MM.1S (cell line): Measurements from ENCODE around the gene PSIP1.

Experiments used
- DNase-seq: peaks from one replicate; pipeline ENCODE4 v3.0.0-alpha.2; 2015
- H2AFZ ChIP-seq: fragments of 300-600 bp; sonication (generic); 2 replicates; pipeline ENCODE4 v1.6.0; 2016; ENCODE audit warnings: antibody characterized with exemption, low read length
- H3F3A ChIP-seq: fragments of 300-600 bp; sonication (generic); 2 replicates; pipeline ENCODE4 v1.6.1; 2016; ENCODE audit warnings: mild to moderate bottlenecking, antibody characterized with exemption, low read length, moderate library complexity, mixed read lengths; ENCODE audit not compliant: insufficient read depth
- H3K27ac ChIP-seq: fragments of 300-600 bp; sonication (generic); 2 replicates; pipeline ENCODE4 v1.5.1; 2016; ENCODE audit warnings: mild to moderate bottlenecking, low read length
- H3K27me3 ChIP-seq: fragments of 300-600 bp; sonication (generic); replicated peaks from 2 replicates; pipeline ENCODE4 v1.6.0; 2016; ENCODE audit warnings: low read length; ENCODE audit not compliant: insufficient read depth
- H3K36me3 ChIP-seq: fragments of 300-600 bp; sonication (generic); replicated peaks from 2 replicates; pipeline ENCODE4 v1.6.1; 2016; ENCODE audit warnings: mild to moderate bottlenecking, low read length, mixed read lengths; ENCODE audit not compliant: insufficient read depth
- H3K4me1 ChIP-seq: fragments of 300-600 bp; sonication (generic); 2 replicates; pipeline ENCODE4 v1.6.1; 2016; ENCODE audit warnings: low read length, mixed read lengths
- H3K4me2 ChIP-seq: fragments of 300-600 bp; sonication (generic); 2 replicates; pipeline ENCODE4 v1.6.0; 2016; ENCODE audit warnings: low read depth, low read length
- H3K4me3 ChIP-seq: fragments of 300-600 bp; sonication (generic); 2 replicates; pipeline ENCODE4 v1.5.1; 2016; ENCODE audit warnings: low read length, mixed read lengths
- H3K79me2 ChIP-seq: fragments of 300-600 bp; sonication (generic); 2 replicates; pipeline ENCODE4 v1.6.1; 2016; ENCODE audit warnings: mixed run types, low read length, mixed read lengths
- H3K9ac ChIP-seq: fragments of 300-600 bp; sonication (generic); 2 replicates; pipeline ENCODE4 v1.6.1; 2016; ENCODE audit warnings: low read length, mixed read lengths
- H3K9me2 ChIP-seq: fragments of 300-600 bp; sonication (generic); replicated peaks from 2 replicates; pipeline ENCODE4 v1.6.1; 2016; ENCODE audit warnings: mild to moderate bottlenecking, low read length, mixed read lengths; ENCODE audit not compliant: insufficient read depth
- H3K9me3 ChIP-seq: fragments of 300-600 bp; sonication (generic); replicated peaks from 2 replicates; pipeline ENCODE4 v1.6.1; 2016; ENCODE audit warnings: mild to moderate bottlenecking, low read length, mixed read lengths; ENCODE audit not compliant: insufficient read depth
- H4K20me1 ChIP-seq: fragments of 300-600 bp; sonication (generic); 2 replicates; pipeline ENCODE4 v1.6.1; 2016; ENCODE audit warnings: mild to moderate bottlenecking, low read length, moderate library complexity, mixed read lengths; ENCODE audit not compliant: insufficient read depth
- CTCF ChIP-seq: fragments of 300-600 bp; sonication (generic); IDR thresholded peaks from 2 replicates; pipeline ENCODE4 v1.5.1; 2016; ENCODE audit warnings: antibody characterized with exemption, low read length, mixed read lengths
- EZH2 ChIP-seq: fragments of 300-600 bp; sonication (generic); optimal IDR thresholded peaks from 2 replicates; pipeline ENCODE3; 2017; ENCODE audit warnings: low read depth, mild to moderate bottlenecking, antibody characterized with exemption, low read length, mixed read lengths
- EZH2phosphoT487 ChIP-seq: fragments of 300-600 bp; sonication (generic); IDR thresholded peaks from 2 replicates; pipeline ENCODE4 v1.6.1; 2018; ENCODE audit warnings: antibody characterized with exemption, low read length

The PSIP1 gene

GRCh38 chr9:15417626-15418025, 93.1 kb downstream of the PSIP1 start:
- Histone ChIP-seq H3K9ac (no peak overlapping the region), H3K79me2 (no peaks in the 10 kb centered on the region), H3K27ac (no peak overlapping the region), H3K36me3 (no peaks in the 10 kb centered on the region), H3K4me2 (no peak overlapping the region), H3K4me3 (no peak overlapping the region), H2AFZ (no peak overlapping the region), H3F3A (no peaks in the 10 kb centered on the region), H3K9me2 (no peaks in the 10 kb centered on the region), H3K9me3 (no peaks in the 10 kb centered on the region), H3K4me1 (no peaks in the 10 kb centered on the region), H4K20me1 (no peaks in the 10 kb centered on the region), H3K27me3 (no peaks in the 10 kb centered on the region)
- DNase-seq = no peak
- TF ChIP-seq EZH2phosphoT487 (no peak), EZH2 (no peak), CTCF (no peak)

GRCh38 chr9:15416880-15417279, 93.9 kb downstream of the PSIP1 start:
- Histone ChIP-seq H3K4me2 (no peak overlapping the region), H3K27ac (no peak overlapping the region), H3K27me3 (no peaks in the 10 kb centered on the region), H3K9me3 (no peaks in the 10 kb centered on the region), H3F3A (no peaks in the 10 kb centered on the region), H3K79me2 (no peaks in the 10 kb centered on the region), H2AFZ (no peak overlapping the region), H3K4me3 (no peak overlapping the region), H3K4me1 (no peaks in the 10 kb centered on the region), H3K36me3 (no peaks in the 10 kb centered on the region), H3K9me2 (no peaks in the 10 kb centered on the region), H3K9ac (no peak overlapping the region), H4K20me1 (no peaks in the 10 kb centered on the region)
- TF ChIP-seq EZH2phosphoT487 = no peak
- TF ChIP-seq CTCF = peak; percentile 17
- no peak for DNase-seq
